Tibial nerve (tissue), 4 donors: ENCODE results near the gene SLC35E1.

ENCODE experiments used
- EP300 ChIP-seq, 2 donors: sonication (generic); formaldehyde crosslinking; IDR thresholded peaks; one replicate each; pipeline ENCODE4 v1.6.1; 2017; ENCODE audit warnings: antibody characterized with exemption in 2 of 2, mild to moderate bottlenecking in 1 of 2
- POLR2A ChIP-seq, 2 donors: fragments of 450-650 bp; IDR thresholded peaks; one replicate each; pipeline ENCODE4 v1.6.1; 2017; ENCODE audit warnings: antibody characterized with exemption in 2 of 2, mild to moderate bottlenecking in 2 of 2, moderate library complexity in 2 of 2
- TF ChIP-seq, protein P1 (sequence below), 5 experiments: fragments of 200-600 bp in 3 of 5; fragments of 450-650 bp in 2 of 5; sonication (generic) in 3 of 5; IDR thresholded peaks; one replicate each; pipeline ENCODE4 v1.5.1; 2016 to 2019; ENCODE audit warnings: antibody characterized with exemption in 5 of 5, mild to moderate bottlenecking in 3 of 5, moderate library complexity in 2 of 5

DNA sequence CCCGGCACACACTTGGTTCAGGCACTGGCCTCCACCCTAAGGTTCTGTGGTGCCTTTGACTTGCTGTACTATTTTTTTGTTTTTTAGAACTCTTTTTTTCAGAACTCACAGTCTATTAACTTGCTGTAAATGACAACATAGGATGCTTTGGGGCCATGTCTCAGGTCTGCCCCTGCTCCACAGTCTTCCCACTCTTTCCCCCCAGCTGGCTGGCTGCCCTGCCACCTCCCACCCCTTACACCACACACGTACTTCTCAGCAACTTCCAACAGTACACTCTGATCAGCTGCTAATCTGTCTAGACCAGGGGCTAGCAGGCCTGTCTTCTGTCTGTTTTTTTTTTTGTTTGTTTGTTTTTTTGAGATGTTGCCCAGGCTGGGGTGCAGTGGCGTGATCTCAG, 67.9 kb downstream of the SLC35E1 start:
- TF ChIP-seq POLR2A (IDR thresholded peaks at IDR 0.05) (no peak), EP300 (IDR thresholded peaks at IDR 0.05) (no peak)
- TF ChIP-seq, protein P1, sequence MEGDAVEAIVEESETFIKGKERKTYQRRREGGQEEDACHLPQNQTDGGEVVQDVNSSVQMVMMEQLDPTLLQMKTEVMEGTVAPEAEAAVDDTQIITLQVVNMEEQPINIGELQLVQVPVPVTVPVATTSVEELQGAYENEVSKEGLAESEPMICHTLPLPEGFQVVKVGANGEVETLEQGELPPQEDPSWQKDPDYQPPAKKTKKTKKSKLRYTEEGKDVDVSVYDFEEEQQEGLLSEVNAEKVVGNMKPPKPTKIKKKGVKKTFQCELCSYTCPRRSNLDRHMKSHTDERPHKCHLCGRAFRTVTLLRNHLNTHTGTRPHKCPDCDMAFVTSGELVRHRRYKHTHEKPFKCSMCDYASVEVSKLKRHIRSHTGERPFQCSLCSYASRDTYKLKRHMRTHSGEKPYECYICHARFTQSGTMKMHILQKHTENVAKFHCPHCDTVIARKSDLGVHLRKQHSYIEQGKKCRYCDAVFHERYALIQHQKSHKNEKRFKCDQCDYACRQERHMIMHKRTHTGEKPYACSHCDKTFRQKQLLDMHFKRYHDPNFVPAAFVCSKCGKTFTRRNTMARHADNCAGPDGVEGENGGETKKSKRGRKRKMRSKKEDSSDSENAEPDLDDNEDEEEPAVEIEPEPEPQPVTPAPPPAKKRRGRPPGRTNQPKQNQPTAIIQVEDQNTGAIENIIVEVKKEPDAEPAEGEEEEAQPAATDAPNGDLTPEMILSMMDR (IDR thresholded peaks at IDR 0.05), result no peak
